CD4-positive, alpha-beta T cell treated with Interleukin-17A for 4 hours (primary cell): ENCODE measurements around the gene RASSF8.

Source experiments
- DNase-seq: peaks from one replicate; pipeline ENCODE4 v3.0.0-alpha.2; 2020; ENCODE audit warnings: mixed read lengths

RASSF8 gene

DNA sequence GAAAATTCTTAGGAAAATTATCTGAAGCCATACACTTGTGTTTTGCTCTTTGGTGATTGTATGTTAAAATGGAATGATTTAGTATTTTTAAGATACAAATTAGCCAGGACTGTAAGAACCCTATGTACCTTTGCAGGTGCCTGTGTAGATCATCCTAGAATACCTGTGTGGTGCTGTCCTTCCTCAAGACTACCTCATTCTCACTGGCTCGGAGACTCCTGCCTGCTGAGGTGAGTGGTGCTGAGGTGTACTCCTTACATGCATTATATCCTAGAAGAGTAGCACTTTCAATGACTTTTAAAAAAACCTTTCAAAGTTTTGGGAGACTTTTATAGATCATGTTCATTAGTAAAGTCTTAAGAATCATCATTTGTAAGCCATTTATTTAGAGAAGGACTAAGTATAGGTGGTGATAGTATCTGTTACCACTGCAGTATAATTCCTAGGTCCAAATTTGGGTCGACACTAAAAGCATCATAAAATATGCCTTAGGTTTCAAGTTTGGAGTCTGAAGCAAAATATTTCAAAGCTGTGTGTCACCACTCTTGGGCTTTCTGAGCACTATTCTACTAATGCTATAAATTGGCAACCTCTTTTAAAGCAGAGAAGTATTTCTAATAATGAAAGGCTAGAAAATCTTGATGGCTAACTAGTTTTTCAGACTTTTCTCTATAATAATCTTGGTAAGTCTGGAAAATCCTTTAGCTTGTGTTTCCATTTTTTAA, 36.6 kb downstream of the RASSF8 start:
- DNase-seq = no peak

GRCh38 chr12:25995906-25996305, 37.4 kb downstream of the RASSF8 start:
- no peak for DNase-seq

GRCh38 chr12:25996677-25997076, 38.2 kb downstream of the RASSF8 start:
- no peak for DNase-seq

DNA sequence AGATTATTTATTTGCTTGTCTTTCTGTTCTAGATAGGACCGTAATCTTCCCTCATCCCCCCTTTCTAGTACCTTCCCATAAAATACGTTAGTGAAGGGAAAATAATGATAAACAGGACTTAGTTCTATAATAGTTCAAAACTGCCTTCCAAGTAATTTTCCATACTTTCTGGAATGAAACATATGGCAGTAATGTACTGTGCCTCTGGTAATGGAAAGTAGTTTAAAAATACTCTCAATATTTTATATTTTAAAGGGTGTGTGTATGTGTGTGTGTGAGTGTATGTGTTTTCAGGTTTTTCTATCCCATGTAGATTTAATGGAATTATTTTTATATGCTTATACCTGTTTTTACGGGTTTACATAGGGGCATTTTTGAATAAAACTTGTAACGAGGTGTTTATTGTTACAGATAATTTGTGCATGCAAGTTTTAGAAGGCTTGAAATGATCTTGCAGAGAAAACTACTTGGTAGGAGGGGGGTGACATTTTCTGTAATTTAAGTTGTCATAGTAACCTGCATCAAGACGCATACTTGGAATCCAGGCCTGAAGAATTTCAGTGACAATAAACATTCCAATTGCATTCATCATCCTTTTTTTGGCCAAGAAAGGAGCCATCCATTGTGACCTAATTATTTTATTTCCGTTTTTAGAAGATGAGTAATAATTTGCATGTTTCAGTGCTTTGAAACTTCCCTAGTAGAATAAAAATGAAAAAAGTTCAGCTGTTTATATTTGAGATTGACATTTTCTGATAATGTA, 38.9 kb downstream of the RASSF8 start:
- no peak for DNase-seq

GRCh38 chr12:26000898-26001297, 42.4 kb downstream of the RASSF8 start:
- no peak for DNase-seq

DNA sequence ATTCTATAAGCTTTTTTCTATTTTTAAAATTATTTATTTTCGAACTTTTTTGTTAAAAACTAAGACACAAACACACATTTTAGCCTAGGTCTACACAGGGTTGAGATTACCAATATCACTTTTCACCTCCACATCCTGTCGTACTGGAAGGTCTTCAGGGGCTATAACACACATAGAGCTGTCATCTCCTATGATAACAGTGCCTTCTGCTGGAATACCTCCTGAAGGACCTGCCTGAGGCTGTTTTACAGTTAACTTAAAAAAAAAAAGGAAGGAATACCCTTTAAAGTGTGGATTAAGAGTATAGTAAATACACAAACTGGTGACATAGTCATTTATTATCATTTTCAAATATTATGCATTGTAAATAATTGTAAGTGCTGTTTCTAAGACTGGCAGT, 43.0 kb downstream of the RASSF8 start:
- DNase-seq = no peak

- no peak for DNase-seq
Measured at GRCh38 chr12:26003065-26003464, 44.6 kb downstream of the RASSF8 start.

- DNase-seq = no peak
Measured at GRCh38 chr12:26007566-26007965, 49.1 kb downstream of the RASSF8 start.

DNA sequence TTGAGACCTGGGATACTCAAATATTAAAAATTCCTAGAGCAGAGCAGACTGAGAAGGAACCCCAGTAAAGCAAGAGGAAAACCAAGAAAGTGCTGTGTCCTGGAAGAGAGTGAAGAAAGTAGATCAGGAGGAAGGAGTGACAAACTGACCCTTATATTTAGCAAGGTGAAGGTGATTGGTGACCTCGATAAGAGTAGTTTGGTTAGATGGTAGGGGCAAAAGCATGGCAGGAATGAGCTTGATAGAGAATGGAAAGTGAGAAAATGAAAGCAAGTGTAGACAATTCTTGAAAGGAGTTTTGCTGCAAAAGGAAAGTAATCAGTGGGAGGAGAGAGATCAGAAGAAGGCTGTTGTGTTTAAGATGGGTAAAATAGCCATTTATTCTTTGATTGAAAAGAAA, 51.1 kb downstream of the RASSF8 start:
- DNase-seq = no peak

- DNase-seq = no peak
Measured at GRCh38 chr12:26010293-26010821, 51.9 kb downstream of the RASSF8 start.

- no peak for DNase-seq
Measured at GRCh38 chr12:26011099-26011498, 52.6 kb downstream of the RASSF8 start.

GRCh38 chr12:26014085-26014484, 55.6 kb downstream of the RASSF8 start:
- DNase-seq = no peak

DNA sequence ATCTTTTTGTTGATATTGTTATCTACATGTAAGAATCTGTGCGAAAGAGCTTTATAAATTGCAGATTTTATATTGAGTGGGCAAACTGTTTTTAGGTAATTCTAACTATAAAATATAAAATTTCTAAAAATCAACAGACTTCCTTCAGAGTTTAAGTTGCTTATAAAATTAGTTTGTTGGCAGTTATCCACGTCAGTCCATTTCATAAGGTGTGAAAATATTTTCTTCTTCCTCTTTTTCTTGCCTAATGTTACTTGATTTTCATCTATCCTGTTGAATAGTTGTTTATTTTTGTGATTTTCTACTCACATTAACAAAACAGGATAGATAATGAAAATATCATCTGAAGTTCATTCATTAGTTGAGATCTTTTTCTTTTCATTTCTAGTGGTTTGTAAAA, 58.0 kb downstream of the RASSF8 start:
- no peak for DNase-seq

DNA sequence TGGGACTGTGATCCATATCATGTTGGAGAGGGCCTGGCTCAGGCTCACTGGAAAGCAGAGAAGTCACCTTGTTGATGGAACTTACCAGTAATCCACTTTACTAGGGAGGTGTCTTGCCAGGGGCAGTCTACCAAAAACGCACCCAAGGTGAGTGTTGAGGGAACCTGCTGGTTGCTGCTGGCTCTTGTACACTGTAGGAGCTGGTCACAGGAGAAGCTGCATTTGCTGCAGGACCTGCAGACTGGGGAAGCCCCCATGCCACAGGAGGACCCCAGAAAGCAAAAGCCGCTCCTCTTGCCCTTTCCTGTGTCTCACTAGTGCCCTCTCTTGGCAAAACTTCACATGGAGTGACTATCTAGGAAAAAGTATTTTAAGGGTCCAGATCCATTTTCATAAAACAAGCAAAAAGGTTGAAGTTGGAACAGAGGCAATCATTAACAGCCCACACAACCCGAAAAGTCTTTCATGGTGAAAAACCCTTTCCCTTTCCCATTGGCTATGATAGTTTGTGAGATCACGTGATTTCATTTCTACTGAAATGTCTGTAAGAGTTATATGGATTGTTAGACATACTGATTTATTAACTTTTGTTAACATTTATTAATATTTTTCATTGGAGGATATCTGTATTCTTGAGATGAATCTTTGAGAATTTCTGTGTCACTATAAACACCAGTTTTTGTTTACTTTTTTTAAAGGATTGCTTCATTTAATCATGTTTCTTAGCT, 59.2 kb downstream of the RASSF8 start:
- DNase-seq = no peak

GRCh38 chr12:26018926-26019325, 60.4 kb downstream of the RASSF8 start:
- no peak for DNase-seq

DNA sequence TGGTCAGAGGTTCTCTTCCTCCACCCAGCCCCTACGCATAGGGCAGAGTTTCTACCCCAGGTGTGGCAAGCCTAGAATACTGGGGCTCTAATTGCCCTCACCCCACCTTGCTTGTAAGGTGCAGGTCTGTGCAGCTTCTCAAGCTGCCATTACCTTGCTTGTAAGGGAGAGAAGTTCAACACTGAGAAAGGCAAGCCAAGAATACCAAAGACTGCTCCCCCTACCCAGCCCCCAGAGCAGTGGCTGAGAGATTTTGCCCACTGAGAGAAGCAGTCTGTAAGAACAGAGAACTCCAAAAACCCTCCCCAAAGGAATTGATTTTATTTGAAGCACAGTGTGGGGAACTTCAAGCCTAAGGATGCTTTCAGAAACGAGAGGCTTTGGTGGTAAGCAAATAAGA, 63.1 kb downstream of the RASSF8 start:
- DNase-seq = no peak

DNA sequence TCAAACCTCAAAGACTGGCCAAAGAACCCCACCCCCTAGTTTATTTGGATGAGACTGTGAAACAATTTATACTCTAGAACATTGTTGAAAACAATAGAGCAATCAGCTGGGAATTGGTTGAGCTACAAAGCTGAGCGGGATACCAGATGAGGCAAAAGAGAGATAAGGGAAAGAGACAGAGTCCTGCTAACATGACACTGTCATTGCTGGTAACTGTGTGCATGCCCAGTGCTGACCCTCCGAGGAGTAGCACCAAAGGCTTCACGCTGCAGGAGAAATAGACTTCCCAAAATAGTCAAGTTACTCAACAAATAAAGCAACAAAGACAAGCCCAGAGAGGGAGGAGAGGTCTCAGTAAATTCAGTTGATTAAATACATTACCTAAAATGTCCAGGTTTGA, 63.6 kb downstream of the RASSF8 start:
- no peak for DNase-seq

- no peak for DNase-seq
Measured at GRCh38 chr12:26026713-26027112, 68.2 kb downstream of the RASSF8 start.

GRCh38 chr12:26027401-26027800, 68.9 kb downstream of the RASSF8 start:
- no peak for DNase-seq

- DNase-seq = peak; percentile 6
Measured at GRCh38 chr12:26028953-26029735, 70.7 kb downstream of the RASSF8 start.

DNA sequence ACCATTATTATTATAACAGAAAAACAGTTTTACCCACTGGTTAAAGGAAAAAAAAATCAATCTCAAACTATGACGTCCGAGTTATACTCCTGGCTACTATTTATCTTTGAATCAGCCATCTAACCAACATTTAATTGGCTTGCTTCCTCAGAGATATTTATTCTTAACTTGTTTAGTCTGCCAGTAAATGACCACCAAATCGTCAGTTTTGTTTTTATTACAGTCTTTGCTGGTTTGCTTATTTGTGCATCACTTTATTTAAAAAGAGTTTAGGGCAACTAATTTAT, 71.2 kb downstream of the RASSF8 start:
- no peak for DNase-seq

DNA sequence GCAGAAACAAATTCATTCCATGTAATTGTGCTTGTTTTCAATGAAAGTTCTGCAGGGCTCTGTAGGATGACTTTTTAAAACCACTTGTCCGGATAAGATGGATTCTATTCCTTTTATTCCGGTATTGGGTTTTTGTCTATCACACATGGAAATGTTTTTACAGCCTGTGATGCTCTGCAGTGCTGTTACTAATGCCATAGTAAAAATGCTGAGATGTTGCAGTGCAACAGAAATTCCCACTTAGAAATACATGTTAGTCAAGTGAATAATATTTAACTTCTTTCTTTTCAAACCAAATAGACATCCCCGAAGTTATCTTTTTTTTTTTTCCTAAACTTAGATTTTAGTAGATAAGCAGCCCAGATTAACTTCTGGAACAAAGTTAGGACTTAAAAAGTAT, 71.9 kb downstream of the RASSF8 start:
- no peak for DNase-seq

DNA sequence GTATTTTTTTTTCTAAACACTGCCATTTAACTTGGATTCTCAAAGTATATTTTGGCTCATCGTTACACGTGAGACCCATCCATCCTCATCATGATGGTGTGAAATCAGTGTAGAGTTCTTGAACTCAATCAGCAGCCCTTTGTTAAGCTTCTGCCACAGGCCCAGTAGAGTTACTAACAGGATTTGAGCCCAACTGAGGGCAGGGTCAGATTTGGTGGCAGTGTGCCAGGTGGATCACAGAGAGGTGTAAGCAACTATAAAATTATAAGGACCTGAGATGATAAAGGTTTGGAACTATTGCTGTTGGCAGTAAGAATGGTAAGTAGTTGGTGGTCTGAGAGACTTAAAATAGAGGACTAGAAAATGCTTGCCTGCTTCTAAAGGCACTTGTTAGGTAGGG, 72.8 kb downstream of the RASSF8 start:
- no peak for DNase-seq
